ENCODE measurements around the gene HTR1B.

Gene HTR1B, protein sequence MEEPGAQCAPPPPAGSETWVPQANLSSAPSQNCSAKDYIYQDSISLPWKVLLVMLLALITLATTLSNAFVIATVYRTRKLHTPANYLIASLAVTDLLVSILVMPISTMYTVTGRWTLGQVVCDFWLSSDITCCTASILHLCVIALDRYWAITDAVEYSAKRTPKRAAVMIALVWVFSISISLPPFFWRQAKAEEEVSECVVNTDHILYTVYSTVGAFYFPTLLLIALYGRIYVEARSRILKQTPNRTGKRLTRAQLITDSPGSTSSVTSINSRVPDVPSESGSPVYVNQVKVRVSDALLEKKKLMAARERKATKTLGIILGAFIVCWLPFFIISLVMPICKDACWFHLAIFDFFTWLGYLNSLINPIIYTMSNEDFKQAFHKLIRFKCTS

DNA sequence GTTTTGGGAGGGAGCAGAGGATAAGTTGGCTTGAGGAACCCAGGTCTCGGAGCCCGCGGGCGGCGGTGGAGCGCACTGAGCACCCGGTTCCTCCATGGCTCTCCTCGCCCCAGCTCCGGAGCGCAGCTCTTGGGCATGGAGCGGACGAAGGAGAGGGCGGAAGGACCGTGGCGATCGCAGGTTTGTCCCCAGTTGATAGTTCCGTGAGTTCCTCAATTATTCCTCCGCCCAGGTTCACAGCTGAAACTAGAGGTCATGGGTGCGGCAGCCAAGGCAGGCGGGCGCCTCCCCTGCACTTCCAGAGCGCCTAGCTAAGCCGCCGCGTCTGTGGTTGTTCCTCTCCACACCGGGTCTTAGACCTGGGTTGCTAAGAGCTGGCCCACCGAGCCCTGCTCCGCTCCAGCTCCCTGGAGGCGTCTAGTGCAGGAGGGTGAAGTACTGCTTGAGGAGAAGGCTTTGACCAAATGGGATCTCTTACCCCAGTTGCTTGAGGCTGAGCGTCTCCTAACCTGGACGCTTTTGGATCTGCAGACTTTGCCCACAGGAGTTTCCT, at the start of gene HTR1B:
Gene HTR1B (minus strand): TSS at position 184 of the 553 bp plus-strand sequence. CDS start 88 bp downstream, at position 96.
- no peak for DNase-seq (ENCODE audit: extremely low read depth in 1 of 2, low read depth in 1 of 2)

DNA sequence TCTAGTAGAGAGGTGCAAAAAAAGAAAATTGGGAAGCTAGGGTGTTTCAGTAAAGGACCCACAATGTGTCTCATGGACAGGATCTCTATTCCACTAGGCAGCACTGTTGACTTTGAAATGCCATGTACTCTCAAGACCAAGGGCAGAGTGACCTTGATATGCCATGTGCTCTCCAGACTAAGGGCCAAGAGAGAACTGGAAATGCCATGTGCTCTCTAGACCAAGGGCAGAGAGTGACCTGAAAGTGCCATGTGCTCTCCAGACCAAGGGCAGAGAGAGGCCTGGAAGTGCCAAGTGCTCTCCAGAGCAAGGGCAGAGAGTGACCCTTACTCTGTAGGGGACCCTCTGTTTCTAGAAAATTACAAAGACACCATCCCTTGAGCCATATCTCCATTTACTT, 49.3 kb upstream of the HTR1B start:
- no peak for DNase-seq (ENCODE audit: extremely low read depth in 1 of 2, low read depth in 1 of 2)

DNA sequence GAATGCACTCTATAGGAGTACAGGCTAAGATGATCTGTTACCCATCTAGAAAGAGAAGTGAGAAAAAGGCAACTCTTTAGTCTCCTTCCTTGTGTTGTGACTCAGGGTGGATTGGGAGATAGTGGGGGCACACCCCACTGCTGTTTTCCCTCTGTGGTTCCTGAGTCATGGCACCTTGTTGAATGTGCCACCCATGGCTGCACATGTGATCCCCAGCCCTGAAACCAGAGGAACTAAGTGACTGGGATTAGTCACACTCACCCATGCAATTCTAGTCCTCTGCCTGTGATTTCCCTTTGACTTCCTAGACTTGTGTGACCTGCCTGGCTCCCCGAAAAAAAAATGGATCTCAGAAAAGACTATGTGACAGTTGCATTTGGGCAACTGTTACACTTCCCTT, 48.6 kb upstream of the HTR1B start:
- no peak for DNase-seq (ENCODE audit: extremely low read depth in 1 of 2, low read depth in 1 of 2)

DNA sequence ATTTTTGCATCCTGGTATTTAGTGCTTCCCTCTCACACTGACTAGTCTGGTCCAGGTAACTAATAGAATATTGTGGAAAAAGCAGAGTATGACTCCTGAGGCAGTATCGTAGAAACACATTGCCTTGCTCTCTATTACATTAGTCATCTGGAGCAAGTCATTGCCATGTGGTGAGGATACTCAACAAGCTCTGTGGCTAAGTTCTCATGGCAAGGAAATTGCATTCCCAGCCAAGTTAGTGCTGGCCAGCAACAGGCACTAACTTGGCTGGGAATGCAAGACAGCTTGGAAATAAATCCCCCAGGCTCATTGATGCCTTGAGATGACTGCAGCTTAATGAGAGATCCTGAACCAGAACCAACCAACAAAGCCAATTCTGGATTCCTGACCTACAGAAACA, 39.7 kb upstream of the HTR1B start:
- DNase-seq (ENCODE audit: extremely low read depth in 1 of 2, low read depth in 1 of 2) = no peak

DNA sequence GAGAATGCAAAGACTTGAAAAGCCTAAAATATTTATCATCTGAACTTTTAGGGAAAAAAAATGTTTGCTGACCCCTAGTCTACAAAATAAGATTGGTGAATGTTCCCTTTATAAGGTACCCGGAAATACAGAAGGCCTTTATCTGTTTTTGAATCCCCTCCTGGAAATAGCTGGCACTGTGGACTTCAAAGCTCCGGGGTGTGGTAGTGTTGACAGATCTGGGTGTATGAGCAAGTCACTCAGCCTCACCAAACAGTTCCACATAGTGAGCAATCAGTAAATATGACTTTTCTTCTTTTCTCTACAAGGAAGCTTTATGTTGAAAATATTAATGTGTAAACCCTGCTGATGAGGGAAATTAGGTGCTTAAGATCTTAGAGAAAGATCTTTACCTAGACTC, 29.2 kb upstream of the HTR1B start:
- no peak for DNase-seq (ENCODE audit: extremely low read depth in 1 of 2, low read depth in 1 of 2)

DNA sequence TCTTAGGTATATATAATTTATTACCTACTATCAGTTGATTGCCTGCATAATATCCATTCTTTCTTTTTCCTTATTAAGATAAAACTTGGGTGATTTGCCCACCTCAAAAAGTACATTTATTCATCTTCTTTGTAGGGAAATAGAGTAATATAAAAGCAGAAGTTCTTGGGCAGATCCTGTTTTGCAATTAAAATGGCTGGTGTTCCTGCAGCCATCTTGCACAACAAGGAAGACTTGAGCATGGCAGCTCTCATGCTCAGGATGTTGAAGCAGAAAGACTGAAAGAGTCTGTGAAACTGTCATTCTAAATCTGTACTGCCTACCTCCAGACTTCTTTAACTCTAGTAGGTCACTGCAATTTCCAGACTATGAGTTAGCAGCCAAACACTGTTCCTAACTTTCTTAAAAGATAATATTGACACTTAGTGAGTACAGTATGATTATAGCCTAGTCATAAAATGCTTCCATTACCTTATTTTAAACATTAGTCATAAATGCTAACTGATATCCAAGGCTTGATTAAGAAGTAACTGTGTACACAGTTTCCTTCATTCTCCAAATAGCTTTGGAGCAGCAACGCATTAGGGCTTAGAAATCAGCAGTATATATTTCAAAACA, 24.6 kb upstream of the HTR1B start:
- DNase-seq (ENCODE audit: extremely low read depth in 1 of 2, low read depth in 1 of 2) = no peak

DNA sequence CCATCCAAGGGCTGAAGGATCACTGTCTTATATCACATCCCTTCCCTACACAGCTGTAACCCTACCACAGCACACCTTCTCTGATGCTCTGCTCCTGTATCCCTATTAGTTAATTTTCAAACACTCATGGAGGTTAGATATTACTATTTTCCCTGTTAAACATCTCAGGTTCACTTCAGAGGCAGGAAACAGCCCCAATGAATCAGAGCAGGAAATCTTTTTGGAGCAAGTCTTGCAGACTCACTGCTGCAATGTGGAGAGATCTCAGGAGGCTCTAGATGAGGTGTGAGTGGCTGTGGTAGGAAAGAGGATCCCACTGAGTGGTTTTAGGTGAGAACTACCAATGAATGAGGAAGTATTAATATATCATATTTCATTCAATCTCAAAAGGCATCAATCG, 19.7 kb upstream of the HTR1B start:
- no peak for DNase-seq (ENCODE audit: extremely low read depth in 1 of 2, low read depth in 1 of 2)

DNA sequence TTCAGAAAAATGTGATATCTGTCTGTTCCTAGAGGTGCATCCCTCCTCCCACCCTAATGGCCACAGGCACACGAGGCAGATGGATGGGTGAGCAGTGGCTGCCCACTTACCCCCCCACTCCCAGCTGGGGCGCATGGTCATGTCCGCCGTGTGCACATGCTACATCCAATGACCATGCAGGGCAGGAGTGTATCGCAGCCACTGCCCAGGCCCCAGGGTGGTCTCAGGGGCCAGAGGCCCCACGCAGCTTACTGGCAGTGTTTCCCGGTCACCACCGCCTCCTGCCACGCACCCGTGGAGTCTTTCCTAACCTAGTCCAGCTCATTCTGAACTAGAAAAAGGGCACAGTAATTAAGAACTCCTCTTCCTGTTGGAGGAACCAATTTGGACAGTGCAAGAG, 11.7 kb upstream of the HTR1B start:
- DNase-seq (ENCODE audit: extremely low read depth in 1 of 2, low read depth in 1 of 2) = no peak

DNA sequence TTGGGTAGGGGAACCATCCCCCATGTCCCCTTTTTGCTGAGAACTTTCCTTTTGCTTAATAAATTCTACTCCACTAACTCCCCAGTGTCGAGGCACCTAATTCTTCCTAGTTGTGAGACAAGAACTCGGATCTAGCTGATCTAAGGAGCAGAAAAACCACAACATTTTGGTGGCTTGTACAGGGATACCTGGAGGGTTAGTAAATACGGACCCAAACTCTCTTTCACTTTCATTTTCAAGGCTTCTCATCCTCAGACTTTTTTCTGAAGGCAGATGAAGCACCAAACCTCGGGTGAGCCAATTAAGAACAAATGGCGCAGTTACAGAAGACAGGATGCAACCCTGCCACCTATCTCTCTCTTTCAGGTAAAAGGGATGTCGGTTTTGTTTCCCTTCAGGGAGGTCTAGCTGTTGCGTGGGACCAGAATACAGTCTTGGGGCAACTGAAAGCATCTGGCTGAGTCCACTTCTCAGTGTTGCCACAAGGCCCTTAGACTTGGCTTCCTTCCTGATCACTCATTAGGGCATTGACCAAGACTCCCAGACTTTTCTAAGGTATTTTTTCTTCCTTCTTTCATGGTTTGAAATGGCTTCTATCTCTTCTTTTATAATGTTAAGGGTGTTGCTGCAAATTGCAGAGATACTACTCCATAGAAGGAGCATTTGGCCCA, 11.1 kb upstream of the HTR1B start:
- no peak for DNase-seq (ENCODE audit: extremely low read depth in 1 of 2, low read depth in 1 of 2)

DNA sequence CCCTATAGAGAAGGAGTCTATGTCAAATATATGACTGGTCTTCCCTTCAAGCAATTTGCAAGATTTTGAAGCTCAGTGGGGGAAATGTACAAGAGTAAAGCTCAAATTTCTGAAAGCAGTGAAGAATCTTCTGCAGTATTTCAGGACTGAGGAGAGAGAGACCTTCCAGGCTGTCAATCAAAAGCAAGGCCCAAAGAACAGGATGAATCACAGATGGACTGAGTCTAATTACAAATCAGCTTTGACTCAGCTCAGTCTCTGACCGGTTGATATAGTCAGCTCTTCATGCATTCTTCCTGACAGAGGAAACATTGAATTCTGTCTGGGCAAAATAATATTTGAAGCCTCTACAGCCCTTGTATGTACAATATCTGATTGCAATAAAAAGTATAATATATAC, 7.7 kb upstream of the HTR1B start:
- no peak for DNase-seq (ENCODE audit: extremely low read depth in 1 of 2, low read depth in 1 of 2)

DNA sequence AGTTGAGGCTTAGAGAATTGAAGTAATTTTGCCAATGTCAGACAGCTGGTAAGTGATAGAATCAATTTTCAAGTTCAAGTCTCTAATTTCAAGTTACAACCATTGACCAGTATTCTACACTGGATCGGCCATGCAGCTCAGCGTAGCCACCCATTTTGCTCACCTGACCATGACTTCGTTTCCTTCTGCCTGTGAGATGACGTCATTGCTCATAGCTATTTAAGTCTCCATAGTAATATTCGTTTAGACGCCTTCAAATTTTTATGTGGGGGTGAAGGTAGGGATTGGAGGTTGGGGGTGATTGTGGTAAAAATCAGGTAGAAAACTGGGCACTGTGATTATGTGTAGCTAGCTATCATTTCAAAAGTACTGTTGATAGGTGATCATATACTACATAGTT, 5.6 kb upstream of the HTR1B start:
- DNase-seq (ENCODE audit: extremely low read depth in 1 of 2, low read depth in 1 of 2) = no peak

DNA sequence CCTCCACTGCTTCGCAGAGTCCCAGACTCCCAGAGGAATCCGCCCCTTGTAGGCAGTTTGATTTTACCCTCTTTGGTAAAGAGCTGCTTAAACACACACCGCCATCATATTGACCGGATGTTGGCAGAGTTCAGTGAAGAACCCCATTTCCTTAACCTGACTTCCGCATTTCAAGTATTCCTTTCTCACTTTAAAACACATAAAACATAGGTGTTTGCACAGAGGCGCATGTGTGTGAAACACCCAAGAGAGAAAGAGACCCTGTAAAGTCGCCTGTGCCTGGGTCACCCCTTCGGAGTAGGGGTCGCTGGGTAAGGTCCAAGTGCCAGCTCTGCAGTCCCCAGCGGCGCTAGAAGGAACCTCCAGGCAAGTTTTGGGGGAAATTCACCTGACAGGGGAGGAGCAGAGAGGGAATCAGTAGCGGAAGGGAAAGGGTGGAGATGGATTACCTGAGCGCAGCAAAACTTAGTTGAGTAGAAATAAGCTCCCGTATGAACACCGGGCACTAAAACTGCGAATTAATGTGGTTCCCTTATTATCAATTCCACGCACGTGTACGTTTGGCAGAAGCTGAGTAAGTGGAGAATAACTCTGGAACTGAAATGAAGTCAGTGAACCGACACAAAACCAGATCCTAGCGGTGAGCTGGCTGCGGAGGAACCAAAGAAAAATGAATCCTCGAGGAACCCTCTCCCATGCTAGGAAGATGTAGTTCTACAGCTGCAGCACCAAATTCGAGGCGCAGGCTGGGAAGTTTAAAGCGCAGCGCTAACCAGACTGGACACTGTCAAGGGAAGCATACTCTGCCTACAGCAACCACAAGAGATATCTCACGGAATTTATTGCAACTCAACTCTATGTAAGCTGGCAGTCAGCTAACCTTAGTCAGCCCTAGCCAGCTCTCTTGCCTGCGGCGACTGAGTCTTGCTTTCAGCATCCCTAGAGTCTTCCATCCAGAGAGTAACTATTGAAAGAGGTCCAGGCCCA, 3.5 kb upstream of the HTR1B start:
- DNase-seq (ENCODE audit: extremely low read depth in 1 of 2, low read depth in 1 of 2) = no peak

DNA sequence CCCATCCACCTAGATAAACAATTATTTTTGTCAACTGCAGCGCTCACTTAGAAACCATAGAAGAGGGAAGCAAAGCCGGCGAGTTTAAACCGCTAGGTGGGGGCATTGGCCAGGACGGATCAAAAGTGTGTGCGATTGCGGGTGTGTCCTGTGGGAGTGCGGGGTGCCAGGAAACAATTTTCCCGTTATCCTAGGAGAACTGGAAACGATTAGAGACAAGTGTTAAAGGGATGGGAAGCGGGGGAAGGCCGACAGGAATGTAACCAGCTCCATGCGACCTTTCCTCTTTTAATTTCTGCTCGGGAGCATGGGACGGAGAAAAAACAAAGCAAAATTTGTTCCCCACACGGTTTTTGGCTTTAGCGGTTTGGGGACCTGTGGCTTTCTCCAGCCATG, 2.8 kb upstream of the HTR1B start:
- no peak for DNase-seq (ENCODE audit: extremely low read depth in 1 of 2, low read depth in 1 of 2)

DNA sequence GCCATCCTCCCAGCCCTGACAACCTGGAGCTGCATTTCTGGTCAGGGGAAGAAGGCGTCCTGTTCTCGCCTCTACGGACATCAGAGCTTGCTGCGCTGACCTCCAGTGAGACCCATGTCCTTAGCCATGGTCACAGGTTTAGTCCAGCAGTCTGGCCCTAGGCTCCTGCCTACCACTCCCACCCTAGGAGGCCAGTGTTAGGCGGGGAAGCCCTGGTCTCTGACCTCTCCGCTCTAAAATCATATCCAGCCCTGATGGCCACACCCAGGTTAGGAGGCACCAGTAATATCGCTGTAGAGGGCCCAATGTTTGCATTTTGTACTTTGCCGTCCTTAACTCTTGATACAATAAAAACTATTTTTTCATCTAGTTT, 1.2 kb upstream of the HTR1B start:
- DNase-seq (ENCODE audit: extremely low read depth in 1 of 2, low read depth in 1 of 2) = no peak

DNA sequence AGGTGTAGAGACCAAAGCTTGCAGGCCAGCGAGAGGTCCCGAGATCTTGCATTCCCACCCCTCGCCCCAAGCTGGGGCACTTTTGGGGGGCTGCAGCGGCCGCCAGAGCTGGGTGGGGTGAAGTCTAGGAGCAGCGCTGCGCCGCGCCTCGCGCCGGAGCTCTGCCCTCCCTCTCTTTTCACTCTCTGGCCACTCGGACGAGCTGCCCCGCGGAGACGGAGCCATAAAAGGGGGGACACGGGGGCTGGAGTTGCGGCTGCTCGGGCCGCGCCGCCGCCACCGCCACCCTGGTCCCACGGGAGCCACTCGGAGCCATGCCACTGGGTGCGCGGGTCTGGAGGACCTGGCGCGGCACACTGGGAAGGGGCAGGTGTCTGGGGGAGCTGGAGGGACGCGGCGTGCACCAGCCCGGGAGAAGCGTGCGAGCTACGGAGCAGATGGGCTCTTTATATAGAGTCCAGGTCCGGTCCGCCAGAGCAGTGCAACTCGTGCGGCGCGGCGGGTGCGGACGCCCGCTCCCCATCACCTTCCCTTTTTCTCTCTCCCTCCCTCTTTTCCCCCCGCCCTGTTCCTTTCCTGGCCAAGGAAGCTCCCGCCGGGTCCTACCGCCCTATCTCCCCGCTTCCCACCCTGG, 687 bp upstream of the HTR1B start:
- no peak for DNase-seq (ENCODE audit: extremely low read depth in 1 of 2, low read depth in 1 of 2)

DNA sequence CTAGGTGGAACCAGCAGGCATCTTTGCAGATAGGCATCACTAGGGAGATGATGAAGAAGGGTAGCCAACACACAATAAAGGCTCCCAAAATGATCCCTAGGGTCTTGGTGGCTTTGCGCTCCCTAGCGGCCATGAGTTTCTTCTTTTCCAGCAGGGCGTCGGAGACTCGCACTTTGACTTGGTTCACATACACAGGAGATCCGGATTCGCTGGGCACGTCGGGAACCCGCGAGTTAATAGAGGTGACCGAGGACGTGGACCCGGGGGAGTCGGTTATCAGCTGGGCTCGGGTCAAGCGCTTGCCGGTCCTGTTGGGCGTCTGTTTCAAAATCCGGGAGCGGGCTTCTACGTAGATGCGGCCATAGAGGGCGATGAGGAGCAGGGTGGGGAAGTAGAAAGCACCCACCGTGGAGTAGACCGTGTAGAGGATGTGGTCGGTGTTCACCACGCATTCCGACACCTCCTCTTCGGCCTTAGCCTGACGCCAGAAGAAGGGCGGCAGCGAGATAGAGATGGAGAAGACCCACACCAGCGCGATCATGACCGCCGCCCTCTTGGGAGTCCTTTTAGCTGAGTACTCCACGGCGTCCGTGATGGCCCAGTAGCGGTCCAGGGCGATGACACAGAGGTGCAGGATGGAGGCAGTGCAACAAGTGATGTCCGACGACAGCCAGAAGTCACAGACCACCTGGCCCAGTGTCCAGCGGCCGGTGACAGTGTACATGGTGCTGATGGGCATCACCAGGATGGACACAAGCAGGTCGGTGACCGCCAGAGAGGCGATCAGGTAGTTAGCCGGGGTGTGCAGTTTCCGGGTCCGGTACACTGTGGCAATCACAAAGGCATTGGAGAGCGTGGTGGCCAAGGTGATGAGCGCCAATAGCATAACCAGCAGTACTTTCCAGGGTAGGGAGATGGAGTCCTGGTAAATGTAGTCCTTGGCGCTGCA, 658 bp downstream of the HTR1B start:
- no peak for DNase-seq (ENCODE audit: extremely low read depth in 1 of 2, low read depth in 1 of 2)

DNA sequence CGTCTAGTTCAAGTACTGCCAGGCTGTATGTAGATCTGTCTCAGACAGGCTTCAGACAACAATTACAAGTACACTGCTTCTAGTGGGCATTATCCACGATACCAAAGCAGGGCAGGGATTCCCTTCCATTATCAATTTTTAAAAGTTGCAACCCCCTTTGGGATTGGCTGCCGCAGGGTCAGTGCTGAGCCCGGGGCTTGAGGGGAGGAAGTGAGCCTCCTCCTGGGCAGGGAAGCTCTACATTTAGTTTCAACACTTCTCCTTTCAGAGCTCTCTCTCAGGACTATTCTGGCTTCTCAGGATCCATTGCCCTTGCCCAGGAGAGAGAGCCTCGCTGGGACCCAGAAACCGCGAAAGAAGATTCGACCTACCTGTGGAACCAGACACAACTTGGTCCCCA, 1.5 kb downstream of the HTR1B start:
- DNase-seq (ENCODE audit: extremely low read depth in 1 of 2, low read depth in 1 of 2) = no peak

DNA sequence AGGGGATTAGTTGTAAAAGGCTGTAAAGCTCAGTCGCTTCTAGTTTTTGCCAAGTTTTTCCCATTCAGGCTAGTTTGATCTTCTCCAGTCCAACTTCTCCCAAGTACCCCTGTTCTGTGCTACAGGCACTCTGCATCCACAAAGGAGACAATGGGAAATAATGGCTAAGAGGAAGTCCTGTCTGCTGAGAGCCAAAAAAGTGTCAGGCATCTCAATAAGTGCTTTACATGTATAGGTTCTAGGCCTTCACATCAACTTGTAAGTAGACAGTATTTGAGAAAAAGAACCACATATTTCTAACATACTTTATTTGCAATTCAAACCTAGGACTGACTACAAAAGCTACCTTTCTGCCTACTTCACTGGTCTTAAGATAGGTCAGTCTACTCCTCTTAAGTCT, 4.9 kb downstream of the HTR1B start:
- no peak for DNase-seq (ENCODE audit: extremely low read depth in 1 of 2, low read depth in 1 of 2)

DNA sequence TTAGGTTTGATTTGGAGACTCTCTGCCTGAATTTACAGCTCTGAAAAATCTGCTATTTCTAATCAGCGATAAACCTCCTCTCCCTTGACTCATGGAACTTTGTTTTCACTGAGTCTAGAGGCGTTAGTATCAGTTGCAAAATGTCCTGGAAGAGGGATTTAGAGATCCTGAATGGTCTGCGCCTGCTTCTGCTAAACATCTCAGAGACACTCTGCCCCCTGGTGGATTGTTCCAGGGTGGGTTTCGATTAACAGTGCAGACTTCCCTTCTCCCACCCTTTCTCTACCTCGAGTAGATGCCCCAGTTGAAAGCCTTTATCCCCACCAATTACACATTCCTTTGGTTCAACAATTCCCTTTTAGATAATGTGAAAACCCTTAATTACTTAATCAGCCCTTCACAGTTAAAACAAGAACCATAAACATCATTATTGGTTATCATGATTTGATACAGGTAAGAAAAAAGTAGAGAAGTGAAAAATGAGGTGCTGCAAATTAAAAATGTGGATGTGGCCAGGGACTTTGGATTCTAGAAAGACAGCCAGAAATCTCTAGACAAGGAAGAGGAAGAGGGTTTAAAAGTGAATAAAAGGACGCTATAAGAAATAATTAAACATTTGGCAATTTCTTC, 5.5 kb downstream of the HTR1B start:
- DNase-seq (ENCODE audit: extremely low read depth in 1 of 2, low read depth in 1 of 2) = no peak

Data from stimulated activated CD8-positive, alpha-beta memory T cell treated with anti-CD3 and anti-CD28 coated beads, Interleukin-7, amount 100 ng/mL, for 48 hours (primary cell).